ENCODE data around the gene NGB.

GRCh38 chr14:77249286-77249685, 21.7 kb downstream of the NGB start:
- TF ChIP-seq, protein P1, sequence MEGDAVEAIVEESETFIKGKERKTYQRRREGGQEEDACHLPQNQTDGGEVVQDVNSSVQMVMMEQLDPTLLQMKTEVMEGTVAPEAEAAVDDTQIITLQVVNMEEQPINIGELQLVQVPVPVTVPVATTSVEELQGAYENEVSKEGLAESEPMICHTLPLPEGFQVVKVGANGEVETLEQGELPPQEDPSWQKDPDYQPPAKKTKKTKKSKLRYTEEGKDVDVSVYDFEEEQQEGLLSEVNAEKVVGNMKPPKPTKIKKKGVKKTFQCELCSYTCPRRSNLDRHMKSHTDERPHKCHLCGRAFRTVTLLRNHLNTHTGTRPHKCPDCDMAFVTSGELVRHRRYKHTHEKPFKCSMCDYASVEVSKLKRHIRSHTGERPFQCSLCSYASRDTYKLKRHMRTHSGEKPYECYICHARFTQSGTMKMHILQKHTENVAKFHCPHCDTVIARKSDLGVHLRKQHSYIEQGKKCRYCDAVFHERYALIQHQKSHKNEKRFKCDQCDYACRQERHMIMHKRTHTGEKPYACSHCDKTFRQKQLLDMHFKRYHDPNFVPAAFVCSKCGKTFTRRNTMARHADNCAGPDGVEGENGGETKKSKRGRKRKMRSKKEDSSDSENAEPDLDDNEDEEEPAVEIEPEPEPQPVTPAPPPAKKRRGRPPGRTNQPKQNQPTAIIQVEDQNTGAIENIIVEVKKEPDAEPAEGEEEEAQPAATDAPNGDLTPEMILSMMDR (IDR thresholded peaks at IDR 0.05; ENCODE audit: extremely low read depth in 1 of 2, insufficient read depth in 1 of 2, low read depth in 1 of 2, low read length in 2 of 2), result no peak
- no peak for TF ChIP-seq POLR2A (IDR thresholded peaks at IDR 0.05; ENCODE audit: low read depth, low read length)
- TF ChIP-seq MYC (IDR thresholded peaks at IDR 0.05; ENCODE audit: low read depth, low read length), result no peak
- TF ChIP-seq POLR2AphosphoS5 (IDR thresholded peaks at IDR 0.05; ENCODE audit: insufficient read depth, low read depth, low read length), result no peak
